ENCODE measurements around the gene S100A5.
"Not testable (repeated sequence)": the region's sequence is repeated elsewhere in the genome, so short reads cannot be mapped to it uniquely, and the experiment has no call there.

Gene S100A5

DNA sequence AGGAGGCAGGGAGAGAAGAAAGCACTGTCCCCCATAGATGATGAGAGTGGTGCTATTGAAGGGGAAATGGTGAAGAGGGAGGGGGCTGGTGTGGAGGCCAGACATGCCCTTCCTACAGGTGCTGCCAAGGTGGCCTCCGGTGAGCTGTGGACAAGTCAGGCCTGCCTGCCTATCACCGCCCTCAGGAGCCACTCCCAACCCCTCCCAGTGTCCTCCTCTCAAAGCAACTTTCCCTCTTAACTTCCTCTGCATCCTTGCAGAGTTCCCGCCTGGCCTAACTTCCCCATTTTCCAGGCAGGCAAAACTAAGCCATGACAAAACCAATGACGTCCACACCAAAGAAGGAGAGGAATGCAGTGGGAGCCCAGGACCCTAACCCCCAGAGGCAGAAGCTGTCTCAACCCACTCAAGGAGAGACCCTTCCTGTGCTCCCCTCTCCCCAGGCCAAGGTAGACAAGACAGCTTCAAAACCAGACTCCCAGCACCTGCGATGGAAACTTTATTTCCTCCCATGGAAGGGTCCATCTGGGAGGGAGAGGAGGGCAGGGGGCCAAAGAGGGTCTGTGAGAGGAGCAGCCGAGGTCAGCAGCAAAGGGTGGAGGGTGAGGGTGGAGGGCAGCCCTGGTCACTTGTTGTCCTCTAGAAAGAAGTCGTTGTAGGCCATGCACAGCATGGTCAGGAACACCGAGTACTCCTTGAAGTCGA, 3.9 kb downstream of the S100A5 start:
- H3K4me3 ChIP-seq, result peak overlapping the region; percentile 51 to 92 (median 72)
- H3K27ac ChIP-seq, result peak overlapping the region in 20 of 21 experiments; percentile 92 to 100 (median 98)

DNA sequence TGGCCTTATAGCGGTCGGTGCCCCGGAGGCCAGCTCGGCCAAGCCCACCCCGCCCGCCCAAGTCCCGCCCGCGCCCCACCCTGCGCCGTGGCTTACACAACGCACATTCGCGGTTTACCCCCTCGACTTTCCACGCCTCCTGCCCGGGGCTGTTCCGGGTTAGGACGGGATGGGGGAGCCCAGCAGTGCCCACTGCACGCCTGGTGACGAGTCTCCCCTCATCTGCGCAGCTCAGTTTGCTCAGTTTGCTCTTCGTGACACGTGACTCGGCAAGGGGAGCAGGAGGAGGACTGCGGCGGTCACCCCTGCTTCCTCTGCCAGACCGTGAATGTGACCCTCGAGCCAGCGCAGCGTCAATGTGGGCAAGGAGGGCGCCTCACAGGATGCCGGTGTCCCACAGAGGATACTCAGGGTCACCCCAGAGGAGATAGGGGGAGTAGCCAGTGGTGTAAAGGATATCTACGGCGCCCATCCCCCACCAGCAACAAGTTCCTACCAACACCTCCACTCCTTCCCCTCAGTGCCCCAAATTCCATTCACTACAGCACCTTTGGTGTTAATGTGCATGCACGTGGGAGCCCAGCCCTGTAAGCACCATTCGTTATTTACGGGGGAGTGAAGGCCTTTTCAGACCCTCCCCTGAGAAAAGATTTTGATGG, 4.6 kb downstream of the S100A5 start:
- Histone ChIP-seq H3K4me3 (peak overlapping the region; percentile 51 to 92 (median 72)), H3K27ac (peak overlapping the region; percentile 85 to 100 (median 98))

DNA sequence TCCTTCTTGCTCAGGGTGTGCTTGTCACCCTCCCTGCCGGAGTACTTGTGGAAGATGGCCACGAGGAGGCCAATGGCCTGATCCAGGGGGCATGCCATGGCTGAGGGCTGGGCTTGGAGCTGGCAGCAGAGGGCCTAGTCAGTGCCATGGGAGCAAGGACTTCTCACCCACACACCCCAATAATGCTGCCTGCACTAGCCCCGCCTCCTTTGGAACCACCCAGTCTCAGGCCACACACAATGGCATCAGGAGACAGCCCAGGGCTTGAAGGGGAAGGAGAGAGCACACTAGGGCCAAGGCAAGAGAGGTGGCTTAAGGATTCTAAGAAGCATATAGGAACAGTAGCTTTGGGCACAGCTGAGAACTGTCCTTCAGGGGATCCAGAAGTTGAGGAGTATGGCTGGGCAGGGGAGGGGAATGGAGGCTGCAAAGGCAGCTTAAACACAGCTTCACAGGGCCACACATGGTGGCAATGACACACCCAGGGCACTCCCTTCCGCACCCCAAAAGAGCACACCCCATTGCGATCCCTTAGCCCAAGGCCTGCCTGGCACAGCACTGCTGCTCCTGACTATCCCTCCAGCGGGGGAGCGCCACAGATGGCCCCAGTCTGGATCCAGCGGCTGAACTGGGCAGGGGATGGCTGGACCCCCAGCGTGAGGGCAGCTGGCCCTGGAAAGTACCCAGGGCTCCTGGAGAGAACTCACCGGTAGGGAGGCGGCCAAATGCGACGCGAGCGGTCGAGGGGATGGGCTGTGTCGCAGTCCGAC, 5.3 kb downstream of the S100A5 start, which contains the start of gene S100A6:
Gene S100A6 (minus strand): TSS at position 750 of the 770 bp plus-strand sequence. CDS start 652 bp downstream, at position 98.
- Histone ChIP-seq H3K4me3 (peak within 1 kb of the TSS; percentile 51 to 92 (median 72)), H3K27ac (peak within 1 kb of the TSS; percentile 85 to 100 (median 98))

DNA sequence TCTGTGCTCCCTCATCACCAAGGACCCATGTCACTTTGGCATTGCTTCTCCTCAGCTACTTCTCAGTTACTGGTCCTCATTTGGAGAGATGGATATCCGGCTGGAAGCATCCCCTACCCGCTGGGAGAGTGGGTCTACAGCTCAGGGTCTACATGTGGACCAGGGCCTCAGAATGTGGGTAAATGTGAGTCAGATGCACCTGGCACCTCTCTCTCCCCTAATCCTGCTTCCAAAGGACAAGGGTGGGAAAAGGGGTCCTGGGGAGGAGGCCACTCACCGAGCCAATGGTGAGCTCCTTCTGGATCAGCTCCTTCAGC, 5.9 kb downstream of the S100A5 start:
- Histone ChIP-seq H3K27ac (peak overlapping the region; percentile 25 to 100 (median 98)), H3K4me3 (peak overlapping the region; percentile 51 to 92 (median 72))

- Histone ChIP-seq H3K4me3 (peak overlapping the region; percentile 51 to 92 (median 72)), H3K27ac (peak overlapping the region; percentile 42 to 100 (median 98))
Measured at GRCh38 chr1:153534226-153534924, 6.4 kb downstream of the S100A5 start.

DNA sequence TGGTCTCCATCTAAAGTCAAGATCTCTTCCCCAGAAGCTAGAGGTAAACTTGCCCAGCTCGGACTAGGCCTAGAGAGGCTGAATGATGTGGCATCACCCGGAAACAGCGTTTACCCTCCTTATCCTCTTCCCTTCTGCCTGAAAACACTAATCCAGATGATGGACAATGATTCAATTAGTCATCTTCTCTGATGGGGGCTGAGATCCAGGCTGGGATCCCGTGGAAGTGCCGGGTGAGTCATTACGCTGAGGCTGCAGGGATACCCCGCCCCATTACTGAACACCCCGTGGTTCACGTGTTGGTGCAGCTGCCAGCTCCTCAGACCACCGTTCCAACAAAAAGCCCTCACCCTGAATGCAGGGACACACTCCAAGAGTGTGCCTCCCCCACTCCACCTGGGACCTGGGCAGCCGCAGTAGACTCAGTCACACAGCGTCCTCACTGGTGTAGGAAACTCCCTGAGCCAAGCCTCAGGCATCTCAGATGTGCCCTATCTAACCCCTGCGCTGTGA, 7.0 kb downstream of the S100A5 start:
- Histone ChIP-seq H3K4me3 (peak overlapping the region; percentile 51 to 92 (median 72)), H3K27ac (peak overlapping the region; percentile 42 to 100 (median 98))

GRCh38 chr1:153532769-153533599, 7.8 kb downstream of the S100A5 start:
- peak overlapping the region; percentile 16 to 100 (median 98) for H3K27ac ChIP-seq
- peak overlapping the region; percentile 13 to 92 (median 60) for H3K4me3 ChIP-seq

DNA sequence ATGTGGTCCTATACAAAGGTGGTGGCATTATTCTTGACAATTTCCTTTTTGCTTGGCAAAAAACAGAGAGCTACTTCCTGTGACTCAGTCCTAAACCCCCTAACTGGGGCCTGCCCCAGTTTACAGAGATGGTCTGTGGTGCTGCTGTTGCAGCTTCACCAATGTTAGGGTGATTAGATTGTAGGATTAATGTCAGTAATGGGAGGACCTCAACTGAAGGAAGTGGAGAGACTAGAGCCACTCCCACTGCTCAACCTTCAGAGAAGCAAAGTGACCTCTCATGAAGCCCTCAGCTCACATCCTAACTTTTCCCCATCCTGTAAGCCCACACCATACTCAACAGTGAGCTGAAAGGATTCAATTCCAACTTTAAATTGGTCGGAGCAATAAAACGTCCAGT, 8.6 kb downstream of the S100A5 start:
- peak overlapping the region in 1 of 7 experiments; percentile 92 for H3K4me3 ChIP-seq
- H3K27ac ChIP-seq, result peak overlapping the region in 18 of 21 experiments; percentile 19 to 100 (median 98)

- H3K27ac ChIP-seq, result peak overlapping the region in 14 of 21 experiments; percentile 1 to 100 (median 98)
- H3K4me3 ChIP-seq, result no peak overlapping the region
Measured at GRCh38 chr1:153531638-153532037, 9.1 kb downstream of the S100A5 start.

DNA sequence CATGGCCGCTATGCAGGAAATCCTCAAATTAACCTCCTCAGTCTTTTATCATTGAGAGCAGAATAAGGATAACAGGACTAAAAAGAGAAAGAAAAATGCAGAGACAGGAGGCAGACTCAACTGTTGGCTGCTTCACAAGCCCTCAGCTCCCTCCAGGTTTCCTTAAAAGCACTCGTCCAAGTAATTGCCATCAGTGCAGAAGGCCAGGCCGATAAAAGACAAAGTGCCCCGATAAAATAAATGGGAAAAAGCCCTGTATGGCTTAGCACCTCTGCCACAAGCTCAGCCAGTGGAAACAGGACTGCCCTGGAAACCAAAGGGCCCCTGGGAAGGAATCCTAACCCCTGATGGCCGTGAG, 13.1 kb downstream of the S100A5 start:
- Histone ChIP-seq H3K4me3 (no peak overlapping the region), H3K27ac (peak overlapping the region in 12 of 21 experiments; percentile 2 to 78 (median 48))

DNA sequence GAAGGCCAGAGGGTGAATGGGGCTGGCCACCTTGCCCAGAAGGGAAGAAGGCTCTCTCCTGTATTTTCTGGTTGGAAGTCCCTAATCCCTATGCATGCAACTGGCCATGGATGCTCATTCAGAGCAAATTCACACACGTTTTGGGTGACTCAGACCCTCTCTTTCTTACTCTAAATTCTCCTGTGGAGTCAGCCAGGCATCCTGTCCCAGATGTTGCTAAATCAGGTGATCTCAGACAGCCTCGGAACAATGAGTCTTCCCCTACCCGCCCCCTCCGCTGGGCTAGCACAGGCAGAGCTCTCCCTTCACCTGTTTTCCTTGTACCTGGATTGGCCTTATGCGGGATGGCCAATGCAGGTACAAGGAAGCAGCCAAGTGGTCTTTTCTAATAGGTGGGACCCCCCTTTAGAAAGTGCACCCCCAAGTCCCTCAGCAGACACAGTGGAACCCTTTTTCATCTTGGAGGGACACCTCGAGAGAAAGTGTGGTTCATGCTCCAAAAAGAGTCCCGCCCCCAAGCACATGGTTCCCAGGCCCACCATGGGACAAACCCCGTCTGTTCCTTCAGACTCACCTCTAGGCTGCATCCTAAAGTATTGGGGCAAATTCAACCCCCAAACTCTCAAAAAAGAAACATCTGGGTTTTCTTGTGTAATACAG, 13.6 kb downstream of the S100A5 start:
- Histone ChIP-seq H3K4me3 (no peak overlapping the region), H3K27ac (peak overlapping the region in 20 of 21 experiments; percentile 2 to 82 (median 60))

GRCh38 chr1:153526132-153526543, 14.6 kb downstream of the S100A5 start:
- Histone ChIP-seq H3K27ac (peak overlapping the region in 16 of 21 experiments; percentile 34 to 82 (median 64)), H3K4me3 (no peak overlapping the region)

- no peak overlapping the region for H3K4me3 ChIP-seq
- H3K27ac ChIP-seq, result peak overlapping the region in 19 of 21 experiments; percentile 15 to 82 (median 54)
Measured at GRCh38 chr1:153525088-153525728, 15.5 kb downstream of the S100A5 start.

DNA sequence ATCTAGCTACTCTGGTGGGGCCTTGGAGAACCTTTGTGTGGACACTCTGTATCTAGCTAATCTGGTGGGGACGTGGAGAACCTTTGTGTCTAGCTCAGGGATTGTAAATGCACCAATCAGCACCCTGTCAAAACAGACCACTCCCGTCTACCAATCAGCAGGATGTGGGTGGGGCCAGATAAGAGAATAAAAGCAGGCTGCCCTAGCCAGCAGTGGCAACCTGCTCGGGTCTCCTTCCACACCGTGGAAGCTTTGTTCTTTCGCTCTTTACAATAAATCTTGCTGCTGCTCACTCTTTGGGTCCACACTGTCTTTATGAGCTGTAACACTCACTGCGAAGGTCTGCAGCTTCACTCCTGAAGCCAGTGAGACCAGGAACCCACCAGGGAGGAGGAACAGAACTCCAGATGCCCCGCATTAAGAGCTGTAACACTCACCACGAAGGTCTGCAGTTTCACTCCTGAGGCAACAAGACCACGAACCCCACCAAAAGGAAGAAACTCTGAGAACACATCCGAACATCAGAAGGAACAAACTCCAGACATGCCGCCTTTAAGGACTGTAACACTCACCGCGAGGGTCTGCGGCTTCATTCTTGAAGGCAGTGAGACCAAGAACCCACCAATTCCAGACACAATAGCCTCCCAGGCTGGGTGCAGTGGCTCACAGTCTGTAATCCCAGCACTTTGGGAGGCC, 18.2 kb downstream of the S100A5 start:
- H3K27ac ChIP-seq, result peak overlapping the region in 3 of 21 experiments; percentile 14 to 34 (median 29)
- H3K4me3 ChIP-seq, result not testable (repeated sequence)

- H3K4me3 ChIP-seq, result not testable (repeated sequence)
Measured at GRCh38 chr1:153521808-153522207, 18.9 kb downstream of the S100A5 start.

GRCh38 chr1:153520818-153521476, 19.8 kb downstream of the S100A5 start:
- H3K4me3 ChIP-seq, result no peak overlapping the region
- H3K27ac ChIP-seq, result no peak overlapping the region

More at GRCh38 chr1:153521808-153522207, 18.9 kb downstream of the S100A5 start:
- not testable (repeated sequence) for H3K27ac ChIP-seq
